NCI-H1694 treated with DMSO at 0.1 percent for 48 hours (cell line): ENCODE data around the gene NYNRIN.

ENCODE experiments used
- DNase-seq: peaks from one replicate; lab custom pipeline; 2025; lab: John Stamatoyannopoulos, UW

Gene NYNRIN

DNA sequence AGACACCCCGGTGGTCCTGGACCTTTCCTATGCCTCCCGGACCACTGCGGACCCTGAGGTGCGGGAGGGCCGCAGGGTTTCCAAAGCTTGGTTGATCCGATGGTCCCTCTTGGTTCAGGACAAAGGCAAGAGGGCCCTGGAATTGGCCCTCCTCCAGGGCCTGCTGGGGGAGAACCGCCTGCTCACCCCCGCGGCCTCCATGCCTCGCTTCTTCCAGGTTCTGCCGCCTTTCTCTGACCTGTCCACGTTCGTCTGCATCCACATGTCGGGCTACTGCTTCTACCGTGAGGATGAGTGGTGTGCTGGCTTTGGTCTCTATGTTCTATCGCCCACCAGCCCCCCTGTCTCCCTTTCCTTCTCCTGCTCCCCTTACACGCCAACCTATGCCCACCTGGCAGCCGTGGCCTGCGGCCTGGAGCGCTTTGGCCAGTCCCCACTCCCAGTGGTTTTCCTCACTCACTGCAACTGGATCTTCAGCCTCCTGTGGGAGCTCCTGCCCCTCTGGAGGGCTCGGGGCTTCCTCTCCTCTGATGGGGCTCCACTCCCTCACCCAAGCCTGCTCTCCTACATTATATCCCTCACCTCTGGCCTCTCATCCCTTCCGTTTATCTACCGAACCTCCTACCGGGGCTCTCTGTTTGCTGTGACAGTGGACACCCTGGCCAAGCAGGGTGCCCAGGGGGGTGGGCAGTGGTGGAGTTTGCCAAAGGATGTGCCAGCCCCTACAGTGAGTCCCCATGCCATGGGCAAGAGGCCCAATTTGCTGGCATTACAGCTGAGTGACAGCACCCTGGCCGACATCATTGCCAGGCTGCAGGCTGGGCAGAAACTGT lies 16.8 kb downstream of the NYNRIN start:
- DNase-seq: no peak

DNA sequence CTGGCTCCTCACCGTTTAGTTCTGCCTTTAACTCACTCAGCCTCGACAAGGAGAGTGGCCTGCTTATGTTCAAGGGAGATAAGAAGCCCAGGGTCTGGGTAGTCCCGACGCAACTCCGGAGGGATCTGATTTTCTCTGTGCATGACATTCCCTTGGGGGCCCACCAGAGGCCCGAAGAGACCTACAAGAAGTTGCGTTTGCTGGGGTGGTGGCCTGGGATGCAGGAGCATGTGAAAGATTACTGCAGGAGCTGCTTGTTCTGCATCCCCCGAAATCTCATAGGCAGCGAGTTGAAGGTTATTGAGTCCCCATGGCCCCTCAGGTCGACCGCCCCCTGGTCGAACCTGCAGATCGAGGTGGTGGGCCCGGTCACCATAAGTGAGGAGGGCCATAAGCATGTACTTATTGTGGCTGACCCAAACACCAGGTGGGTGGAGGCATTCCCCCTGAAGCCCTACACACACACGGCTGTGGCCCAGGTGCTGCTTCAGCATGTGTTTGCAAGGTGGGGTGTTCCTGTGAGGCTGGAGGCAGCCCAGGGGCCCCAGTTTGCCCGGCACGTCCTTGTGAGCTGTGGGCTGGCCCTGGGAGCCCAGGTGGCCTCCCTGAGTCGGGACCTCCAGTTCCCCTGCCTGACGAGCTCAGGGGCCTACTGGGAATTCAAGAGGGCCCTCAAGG lies 17.6 kb downstream of the NYNRIN start:
- DNase-seq: no peak

DNA sequence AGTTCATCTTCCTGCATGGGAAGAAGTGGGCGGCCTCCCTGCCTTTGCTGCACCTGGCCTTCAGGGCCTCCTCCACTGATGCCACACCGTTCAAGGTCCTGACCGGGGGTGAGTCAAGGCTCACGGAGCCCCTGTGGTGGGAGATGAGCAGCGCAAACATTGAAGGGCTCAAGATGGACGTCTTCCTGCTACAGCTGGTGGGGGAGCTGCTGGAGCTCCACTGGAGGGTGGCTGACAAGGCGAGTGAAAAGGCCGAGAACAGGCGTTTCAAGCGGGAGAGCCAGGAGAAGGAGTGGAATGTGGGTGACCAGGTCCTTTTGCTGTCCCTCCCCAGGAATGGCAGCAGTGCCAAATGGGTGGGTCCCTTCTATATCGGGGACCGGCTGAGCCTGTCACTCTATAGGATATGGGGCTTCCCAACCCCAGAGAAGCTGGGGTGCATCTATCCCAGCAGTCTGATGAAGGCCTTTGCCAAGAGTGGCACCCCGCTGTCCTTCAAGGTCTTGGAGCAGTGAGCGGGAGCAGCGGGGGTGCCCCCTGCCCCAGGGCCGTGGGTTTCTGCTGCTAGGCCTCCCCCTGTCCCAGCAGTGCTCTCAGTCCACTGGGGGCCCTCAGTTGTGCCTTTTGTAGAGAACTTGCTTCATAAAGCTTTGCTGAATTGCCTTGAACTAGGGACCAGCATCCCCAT lies 18.3 kb downstream of the NYNRIN start:
- no peak for DNase-seq

DNA sequence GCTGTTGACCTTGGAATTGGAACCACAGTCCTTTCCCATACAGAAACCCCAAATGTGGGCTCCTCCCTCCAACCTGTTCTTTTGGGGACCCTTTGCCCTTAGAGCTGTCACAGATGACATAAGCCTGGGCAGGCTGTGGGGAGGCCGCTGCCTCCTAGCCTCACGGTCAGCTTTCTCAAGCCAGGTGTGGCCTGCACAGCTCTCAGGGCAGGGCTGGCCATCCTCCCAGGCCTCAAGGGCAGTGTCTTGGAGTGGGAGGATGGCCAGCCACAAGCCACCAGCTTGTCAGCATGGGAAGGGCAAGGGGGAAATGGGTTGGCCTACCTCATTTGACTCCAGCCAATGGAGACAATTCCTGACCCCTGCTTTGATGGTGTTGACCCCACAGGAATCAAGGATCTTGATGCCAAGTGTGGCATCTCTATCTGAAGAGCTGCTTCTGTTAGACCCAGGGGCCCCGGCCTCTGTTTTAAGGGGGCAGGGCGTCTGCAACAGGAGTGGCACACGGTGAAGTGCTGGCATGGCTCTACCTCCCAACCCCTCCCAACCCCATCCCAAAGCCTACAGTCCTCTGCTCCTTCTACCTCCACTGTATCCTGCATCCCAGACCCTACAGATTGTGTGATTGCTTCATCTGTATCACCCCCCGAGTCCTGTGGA lies 19.2 kb downstream of the NYNRIN start:
- no peak for DNase-seq

DNA sequence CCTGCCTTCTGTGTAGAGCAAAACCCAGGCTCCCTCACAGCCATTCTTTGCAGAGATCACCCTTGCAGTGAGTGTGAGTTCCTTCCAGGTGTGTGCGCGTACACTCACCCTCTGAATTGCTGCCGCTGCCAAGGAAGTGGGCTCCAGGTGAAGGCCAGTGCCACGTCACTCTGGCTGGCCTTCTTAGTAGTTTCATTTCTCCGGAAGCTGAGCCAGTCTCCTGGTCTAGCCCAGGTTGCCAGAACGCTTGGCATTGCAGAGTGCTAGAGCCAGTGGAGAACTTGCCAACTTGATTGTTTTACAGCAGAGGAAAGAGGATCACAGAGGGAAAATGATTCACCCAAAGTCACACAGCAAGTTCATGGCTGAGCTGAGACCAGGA lies 19.7 kb downstream of the NYNRIN start:
- DNase-seq: no peak

DNA sequence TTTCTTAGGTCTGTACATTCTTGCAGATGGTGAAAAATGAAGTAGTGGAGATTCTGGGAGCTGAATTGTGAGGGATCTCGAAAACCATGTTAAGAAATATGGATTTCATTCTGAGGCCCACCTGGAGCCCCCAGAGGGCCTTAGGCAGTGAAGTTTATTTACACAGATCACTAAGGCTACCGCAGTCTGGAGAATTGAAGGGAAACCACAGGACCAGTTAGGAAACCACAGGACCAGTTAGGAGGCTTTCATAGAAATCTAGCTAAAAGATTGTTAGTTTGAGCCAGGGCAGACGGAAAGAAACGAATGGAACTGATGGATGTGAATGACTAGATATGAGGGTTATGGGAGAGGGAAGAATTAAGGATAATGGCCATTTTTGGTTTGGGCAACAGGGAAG lies 23.5 kb downstream of the NYNRIN start:
- no peak for DNase-seq

DNA sequence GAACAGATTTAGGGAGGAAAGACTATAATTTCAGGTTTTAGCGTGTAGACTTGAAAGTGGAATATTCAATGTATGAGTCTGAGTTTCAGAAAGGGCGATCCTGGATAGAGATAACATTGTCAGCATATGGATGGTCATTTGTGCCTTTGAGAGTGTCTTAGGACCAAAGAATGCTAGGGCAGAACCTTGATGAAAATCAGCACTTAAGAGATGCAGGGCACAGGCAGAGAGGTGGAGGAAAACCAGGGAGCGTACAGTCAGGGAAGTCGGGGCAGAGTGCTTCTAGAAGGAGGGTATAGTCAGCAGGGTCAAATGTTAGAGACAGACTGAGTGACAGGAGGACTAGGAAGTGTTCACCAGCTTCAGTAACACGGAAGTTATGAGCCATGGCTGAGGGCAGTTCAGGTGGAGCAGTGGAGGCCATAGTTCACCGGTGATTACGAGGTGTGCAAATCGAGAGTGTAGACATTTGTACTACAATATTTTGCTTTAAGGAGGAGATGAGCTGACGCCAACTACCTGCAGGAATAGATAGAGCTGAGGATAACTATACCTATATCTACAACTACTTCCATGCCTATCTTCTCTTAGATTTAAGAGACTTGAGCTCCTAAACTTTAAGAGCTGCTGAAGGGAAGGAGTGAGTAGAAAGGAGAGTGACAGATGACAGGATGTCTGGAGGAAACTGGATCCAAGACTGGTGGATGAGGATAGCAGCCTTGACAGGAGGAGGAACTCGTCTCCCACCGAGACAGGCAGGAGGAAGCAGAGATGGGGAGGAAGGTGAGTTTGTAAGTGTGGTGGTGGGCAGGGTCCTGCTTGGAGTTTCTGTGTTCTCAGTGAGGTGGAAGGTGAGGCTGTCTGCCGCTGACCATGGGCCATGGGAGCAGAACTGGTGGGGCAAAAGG lies 24.1 kb downstream of the NYNRIN start:
- DNase-seq: no peak

DNA sequence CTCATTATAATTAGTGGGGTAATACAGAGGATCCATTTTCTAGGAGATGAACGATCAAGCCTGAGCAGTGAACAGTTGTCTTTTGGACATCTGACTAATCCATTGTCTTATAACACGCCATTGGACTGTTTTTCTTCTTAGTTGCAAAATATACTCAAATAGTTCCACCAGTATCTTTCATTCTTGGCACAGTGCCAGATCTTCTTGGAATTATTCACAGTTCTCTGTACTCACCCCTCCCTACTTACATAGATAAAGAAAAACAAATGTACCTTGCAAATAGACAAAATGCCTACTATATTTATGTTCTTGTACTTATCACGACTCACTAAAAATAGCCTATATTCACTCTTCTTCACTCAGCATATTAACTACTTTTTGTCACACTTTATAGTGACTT lies 26.9 kb downstream of the NYNRIN start:
- no peak for DNase-seq

DNA sequence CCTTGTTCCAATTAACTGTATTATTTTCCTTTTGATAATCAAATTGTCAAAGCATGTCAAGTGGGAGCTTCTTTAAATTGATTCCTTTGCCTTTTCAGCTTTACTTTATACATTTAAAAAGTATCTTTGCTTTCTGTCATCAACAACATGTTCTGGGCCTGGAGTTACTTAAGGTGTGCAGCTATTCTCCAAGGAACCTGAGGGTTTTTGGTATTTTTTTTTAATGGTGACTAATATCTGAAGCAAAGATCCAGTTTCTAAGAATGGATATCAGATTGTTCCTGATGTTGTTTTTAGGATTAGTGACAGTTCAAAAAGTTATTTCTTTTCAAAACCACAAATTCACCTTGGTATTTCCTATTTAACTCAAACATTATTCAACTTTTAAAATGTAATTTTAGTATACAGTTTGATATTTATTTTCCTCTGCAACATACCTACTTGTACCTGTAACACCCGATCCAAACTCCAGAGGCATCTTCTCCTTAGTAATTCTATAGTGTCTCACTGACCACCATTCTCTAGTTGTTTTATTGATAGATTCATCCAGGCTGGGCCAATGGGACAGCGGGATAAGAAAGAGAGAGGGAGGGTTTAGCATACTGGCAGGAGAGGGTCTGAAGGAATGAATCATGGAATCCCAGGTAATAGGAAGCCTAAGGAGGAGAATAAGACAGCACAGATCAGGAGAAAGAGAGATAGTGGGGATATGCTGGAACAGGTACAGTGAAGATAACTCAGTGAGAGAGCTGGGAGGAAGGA lies 27.5 kb downstream of the NYNRIN start:
- DNase-seq: no peak

DNA sequence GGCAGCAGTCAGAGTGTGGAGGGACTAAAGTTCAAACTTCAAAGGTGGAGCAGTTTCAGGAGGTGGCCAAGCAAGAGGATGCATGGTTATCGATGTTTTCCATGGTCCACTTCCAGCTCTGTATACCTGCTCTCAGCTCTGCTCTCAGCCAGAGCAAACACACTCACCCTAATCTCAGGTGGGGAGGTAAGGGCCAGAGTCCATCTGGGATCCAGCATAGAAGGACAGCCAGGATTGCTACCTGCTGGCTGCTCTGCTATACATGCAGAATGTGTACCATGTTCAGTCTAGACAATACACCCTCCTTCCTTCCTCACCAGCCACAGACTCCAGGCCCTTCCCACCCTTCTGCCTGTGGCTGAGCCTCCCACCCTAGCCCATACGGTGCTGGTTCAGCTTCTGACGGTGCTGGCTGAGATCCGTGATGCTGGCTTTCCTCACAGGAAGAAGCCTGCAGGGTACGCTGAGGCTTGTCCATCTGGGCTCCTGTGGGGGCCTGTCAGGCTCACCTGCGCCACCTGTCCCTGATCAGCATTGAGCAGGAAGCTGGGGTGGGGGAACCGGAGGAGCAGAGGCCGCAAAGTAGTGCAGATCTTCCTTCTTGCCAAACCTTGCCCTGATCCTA lies 28.2 kb downstream of the NYNRIN start:
- no peak for DNase-seq

DNA sequence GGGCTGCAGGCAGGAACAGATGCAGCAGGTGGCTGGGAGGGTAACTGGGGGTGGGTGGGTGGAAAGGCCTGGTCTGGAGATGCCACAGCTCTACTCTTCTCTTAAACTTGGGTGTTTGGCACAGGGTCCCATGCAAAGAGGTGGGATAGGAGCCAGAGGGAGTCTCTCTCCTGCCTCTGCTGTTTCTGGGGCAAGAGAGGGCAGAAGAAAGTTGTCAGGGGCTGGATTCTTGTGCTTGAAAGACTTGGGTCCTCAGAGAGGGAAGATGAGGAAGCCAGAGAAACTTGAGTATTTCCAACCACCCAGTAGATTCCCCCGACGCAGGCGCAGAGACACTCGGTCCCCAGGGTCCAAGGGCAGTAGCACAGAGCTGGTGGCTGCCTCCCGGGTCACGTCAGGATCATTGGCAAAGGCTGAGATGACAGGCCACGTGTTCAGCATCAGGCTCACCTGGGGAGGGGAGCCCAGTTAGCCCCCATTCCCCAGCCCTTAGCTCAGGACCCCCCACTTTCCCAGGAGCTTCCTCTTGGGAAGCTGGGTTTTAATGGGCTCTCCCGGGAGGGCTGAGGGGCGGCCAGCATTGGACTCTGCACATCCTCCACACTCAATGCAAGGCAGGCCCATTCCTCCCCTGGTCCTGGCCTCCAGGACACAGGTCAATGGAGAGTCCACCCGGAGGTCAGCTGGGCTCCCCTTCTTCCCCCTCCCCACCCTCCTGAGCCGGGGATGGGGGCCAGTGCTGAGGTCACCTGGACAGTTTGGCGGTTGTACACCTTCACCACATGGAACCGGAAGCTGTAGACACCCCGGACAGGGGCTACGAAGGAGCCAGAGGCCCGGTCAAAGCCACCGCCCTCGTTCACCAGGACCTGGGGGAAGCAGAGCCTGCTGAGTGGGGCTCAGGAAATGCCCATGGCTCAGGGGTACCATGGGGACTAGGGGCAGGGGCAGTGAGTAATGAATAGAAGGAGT lies 29.0 kb downstream of the NYNRIN start:
- no peak for DNase-seq

DNA sequence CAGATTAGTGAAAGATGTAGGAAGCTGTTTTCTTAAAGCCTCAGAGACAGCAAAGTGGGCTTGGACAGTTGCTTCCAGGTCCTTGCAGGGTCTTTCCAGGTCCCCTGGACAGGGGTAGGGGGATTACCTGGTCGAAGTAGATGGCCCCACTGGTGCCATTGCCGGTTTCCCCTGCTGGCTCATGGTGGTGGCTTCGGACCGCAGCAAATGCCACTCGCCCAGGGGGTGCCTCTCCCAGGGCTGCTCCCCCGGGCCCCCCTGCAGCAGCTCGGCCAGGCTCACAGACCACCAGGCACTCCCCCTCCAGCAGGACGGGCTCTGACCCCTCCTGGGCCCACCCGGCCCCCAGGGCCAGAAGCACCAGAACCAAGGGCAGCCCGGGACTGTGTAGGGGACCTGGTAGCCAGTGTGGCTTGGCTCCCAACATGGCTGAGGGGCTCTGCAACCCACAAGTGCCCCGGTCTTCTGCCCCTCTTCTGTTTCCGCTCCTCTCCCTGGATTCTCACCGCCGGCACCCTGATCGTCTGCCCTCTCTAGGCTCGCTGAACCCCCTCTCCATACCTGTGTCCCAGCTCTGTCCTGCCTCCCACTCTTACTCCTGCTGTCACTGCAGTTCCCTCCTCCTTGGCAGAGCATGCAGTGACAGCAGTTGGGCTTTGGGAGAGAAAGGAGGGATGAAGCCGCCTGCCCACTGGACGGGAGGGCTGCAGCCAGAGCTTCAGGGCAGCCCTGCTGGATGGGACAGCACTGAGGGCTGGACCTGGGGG lies 30.0 kb downstream of the NYNRIN start:
- DNase-seq: no peak

DNA sequence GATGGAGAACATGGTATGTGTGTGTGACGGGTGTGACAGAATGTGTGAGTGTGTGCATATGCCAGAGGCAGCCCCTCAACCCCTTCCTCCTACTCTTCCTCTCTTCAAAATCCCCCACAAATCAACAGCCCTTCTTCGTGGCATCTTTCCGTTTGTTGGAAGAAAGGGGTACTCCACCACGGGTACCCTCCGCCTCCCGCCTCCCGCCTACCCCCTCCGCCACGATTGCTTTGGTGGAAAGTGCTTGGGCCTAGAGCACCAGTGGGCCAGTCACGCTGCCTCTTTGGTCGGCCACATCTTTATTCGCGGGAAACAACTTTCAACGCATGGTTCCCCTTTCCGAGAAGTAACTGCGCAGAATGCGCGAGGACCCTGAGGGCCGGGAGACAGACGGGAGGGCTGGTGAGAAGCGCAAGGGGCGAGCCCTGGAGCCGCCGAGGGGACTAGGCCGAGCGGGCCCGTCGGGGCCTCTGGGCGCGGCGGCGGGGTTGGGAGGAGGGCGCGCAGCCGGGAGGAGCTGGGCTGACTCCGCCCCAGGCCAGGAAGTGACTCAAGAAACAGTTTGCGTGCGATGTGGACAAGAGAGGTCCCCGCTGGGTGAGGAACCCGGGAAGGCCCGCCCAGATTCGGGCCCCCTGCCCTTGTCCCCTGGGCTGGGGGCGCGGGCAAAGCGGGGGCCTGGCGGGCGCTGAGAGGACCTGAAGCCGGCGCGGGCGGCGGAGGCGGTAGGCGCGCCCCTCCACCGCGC lies 30.8 kb downstream of the NYNRIN start, which contains the start of the genes CBLN3 and KHNYN:
Gene CBLN3 (minus strand): TSS at position 274 of the 748 bp plus-strand sequence. CDS start 614 bp downstream, outside the sequence.
Gene KHNYN (plus strand): TSS at position 560 of the 748 bp plus-strand sequence. CDS start 777 bp downstream, outside the sequence.
- DNase-seq: peak; percentile 80

DNA sequence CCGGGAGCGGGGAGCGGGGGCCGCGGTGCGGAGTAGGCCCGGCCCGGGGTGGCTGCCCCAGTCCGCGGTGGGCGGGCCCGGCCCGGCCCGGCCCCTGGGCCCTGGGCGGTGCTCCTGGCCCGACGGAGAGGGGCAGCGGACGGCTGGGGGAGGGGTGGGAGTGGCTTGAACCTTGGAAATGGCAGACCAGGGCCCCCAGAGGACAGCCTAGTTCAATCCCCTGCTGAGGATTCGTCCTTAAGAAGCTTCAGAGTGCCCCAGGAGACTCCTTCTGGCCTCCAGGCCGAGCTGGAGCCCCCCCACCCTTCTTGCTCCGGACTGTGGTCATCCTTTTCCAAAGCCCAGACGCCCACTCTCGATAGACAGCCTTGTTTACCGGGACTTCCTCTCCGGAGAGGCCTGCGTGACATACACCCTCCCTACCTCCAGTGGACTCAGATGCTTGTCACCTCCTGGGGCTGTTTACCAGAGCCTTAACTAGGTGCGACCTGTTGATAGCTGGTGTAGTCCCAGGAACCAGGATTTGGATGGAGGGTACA lies 31.4 kb downstream of the NYNRIN start:
- DNase-seq: no peak

DNA sequence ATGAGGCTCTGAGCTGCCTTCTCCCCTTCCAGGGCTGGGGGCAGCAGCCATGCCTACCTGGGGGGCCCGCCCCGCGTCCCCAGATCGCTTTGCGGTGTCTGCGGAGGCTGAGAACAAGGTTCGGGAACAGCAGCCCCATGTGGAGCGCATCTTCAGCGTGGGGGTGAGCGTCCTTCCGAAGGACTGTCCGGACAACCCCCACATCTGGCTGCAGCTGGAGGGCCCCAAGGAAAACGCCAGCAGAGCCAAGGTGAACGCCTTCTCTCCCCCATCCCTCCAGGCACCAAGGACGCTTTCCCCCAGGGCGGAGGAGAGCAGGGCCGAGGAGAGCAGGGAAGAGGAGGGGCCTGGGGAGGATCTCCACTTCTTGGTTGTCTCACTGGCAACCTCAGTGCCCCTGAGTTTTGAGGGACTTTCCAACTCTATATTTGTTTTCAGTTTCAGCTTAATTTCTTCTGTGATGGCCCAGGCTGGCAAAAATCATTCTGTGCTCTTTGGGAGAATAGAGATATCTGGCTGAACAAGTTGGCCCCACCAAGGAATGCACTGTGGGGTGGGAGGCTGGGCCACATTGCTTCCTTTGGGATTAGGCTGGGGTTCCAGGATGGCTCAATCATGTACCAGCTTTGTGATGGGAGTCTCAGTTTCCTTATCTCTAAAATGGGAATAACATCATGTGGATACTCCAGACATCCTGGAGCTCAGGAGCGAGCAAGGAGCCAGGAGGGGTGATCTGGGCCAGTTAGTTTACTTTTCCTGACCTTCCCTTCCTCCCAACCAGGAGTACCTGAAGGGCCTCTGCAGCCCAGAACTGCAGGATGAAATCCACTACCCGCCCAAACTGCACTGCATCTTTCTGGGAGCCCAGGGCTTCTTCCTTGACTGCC lies 32.1 kb downstream of the NYNRIN start:
- DNase-seq: no peak
